Subcutaneous adipose tissue (tissue), 4 donors: ENCODE measurements around the gene SFTPB. TPM values are rescaled to one million over a fixed set of nuclear protein-coding genes. Genes with fewer than 3 reads are reported as not detected.

Experiments
- CTCF ChIP-seq: fragments of 450-650 bp; IDR thresholded peaks from one replicate; pipeline ENCODE4 v1.5.1; 2016; ENCODE audit warnings: low read depth, mild to moderate bottlenecking, control low read depth, antibody characterized with exemption, moderate library complexity
- total RNA-seq, 4 donors: library from RNA; depleted of rRNA; stranded (reverse); fragments of >200 nt; gene quantifications; one replicate each; pipeline ENCODE4 v1.1.0, GENCODE V29; 2016

Gene SFTPB
- total RNA-seq = not detected

GRCh38 chr2:85668009-85668856, at the start of gene SFTPB:
SFTPB (minus strand) TSS chr2:85668199; CDS start chr2:85668183, 16 bp downstream.
- TF ChIP-seq CTCF = no peak

GRCh38 chr2:85717308-85718008, 49.5 kb upstream of the SFTPB start:
- no peak for TF ChIP-seq CTCF

GRCh38 chr2:85716346-85716914, 48.4 kb upstream of the SFTPB start:
- TF ChIP-seq CTCF = no peak

GRCh38 chr2:85714841-85715240, 46.8 kb upstream of the SFTPB start:
- TF ChIP-seq CTCF = no peak

GRCh38 chr2:85713836-85714235, 45.8 kb upstream of the SFTPB start:
- no peak for TF ChIP-seq CTCF

- TF ChIP-seq CTCF = no peak
Measured at GRCh38 chr2:85712849-85713612, 45.0 kb upstream of the SFTPB start.
